OCI-LY3 (cell line): ENCODE measurements around the gene ALG2.

Experiments
- H2AFZ ChIP-seq: fragments of 200-600, 300-600 bp; shearing (Covaris generic); 2 replicates; pipeline ENCODE4 v1.6.0; 2014; ENCODE audit warnings: antibody characterized with exemption, low read depth, low read length
- H3K27ac ChIP-seq: fragments of 200-600, 300-600 bp; sonication (generic); 2 replicates; pipeline ENCODE4 v1.5.1; 2014; ENCODE audit warnings: mild to moderate bottlenecking, low read length, moderate library complexity, mixed read lengths
- H3K27me3 ChIP-seq: fragments of 200-600, 300-600 bp; sonication (generic); 2 replicates; pipeline ENCODE4 v1.6.1; 2014; ENCODE audit warnings: low read depth, low read length, mixed read lengths
- H3K36me3 ChIP-seq: fragments of 200-600, 300-600 bp; sonication (generic); replicated peaks from 2 replicates; pipeline ENCODE3; 2014; ENCODE audit warnings: low read depth, low read length, mixed read lengths
- H3K4me1 ChIP-seq: fragments of 300-600, 200-600 bp; sonication (generic); 2 replicates; pipeline ENCODE4 v1.6.1; 2014; ENCODE audit warnings: low read length, mixed read lengths
- H3K4me2 ChIP-seq: fragments of 200-600, 300-600 bp; sonication (generic); 2 replicates; pipeline ENCODE4 v1.6.1; 2014; ENCODE audit warnings: low read length, mixed read lengths
- H3K4me3 ChIP-seq: fragments of 300-600, 200-600 bp; sonication (generic); 2 replicates; pipeline ENCODE4 v1.5.1; 2014; ENCODE audit warnings: antibody characterized with exemption, mild to moderate bottlenecking, low read length, moderate library complexity
- H3K79me2 ChIP-seq: fragments of 300-600, 200-600 bp; shearing (Covaris generic); 2 replicates; pipeline ENCODE4 v1.6.1; 2014; ENCODE audit warnings: mild to moderate bottlenecking, low read length, mixed read lengths
- H3K9ac ChIP-seq: fragments of 300-600, 200-600 bp; shearing (Covaris generic); 2 replicates; pipeline ENCODE4 v1.6.0; 2014; ENCODE audit warnings: mild to moderate bottlenecking, low read length, moderate library complexity
- H3K9me3 ChIP-seq: fragments of 200-600, 300-600 bp; shearing (Covaris generic); 2 replicates; pipeline ENCODE4 v1.6.1; 2014; ENCODE audit warnings: low read length, mixed read lengths; ENCODE audit not compliant: insufficient read depth
- H4K20me1 ChIP-seq: fragments of 200-600, 300-600 bp; sonication (generic); 2 replicates; pipeline ENCODE4 v1.6.1; 2016; ENCODE audit warnings: low read length, mixed read lengths; ENCODE audit not compliant: insufficient read depth
- CTCF ChIP-seq: fragments of 200-600, 300-600 bp; sonication (generic); IDR thresholded peaks from 2 replicates; pipeline ENCODE4 v1.5.1; 2014; ENCODE audit warnings: antibody characterized with exemption, low read length, low read depth
- EZH2phosphoT487 ChIP-seq: fragments of 200-600 bp; shearing (Covaris generic); IDR thresholded peaks from 2 replicates; pipeline ENCODE4 v1.6.1; 2018; ENCODE audit warnings: antibody characterized with exemption, mixed run types, low read depth

Gene ALG2

DNA sequence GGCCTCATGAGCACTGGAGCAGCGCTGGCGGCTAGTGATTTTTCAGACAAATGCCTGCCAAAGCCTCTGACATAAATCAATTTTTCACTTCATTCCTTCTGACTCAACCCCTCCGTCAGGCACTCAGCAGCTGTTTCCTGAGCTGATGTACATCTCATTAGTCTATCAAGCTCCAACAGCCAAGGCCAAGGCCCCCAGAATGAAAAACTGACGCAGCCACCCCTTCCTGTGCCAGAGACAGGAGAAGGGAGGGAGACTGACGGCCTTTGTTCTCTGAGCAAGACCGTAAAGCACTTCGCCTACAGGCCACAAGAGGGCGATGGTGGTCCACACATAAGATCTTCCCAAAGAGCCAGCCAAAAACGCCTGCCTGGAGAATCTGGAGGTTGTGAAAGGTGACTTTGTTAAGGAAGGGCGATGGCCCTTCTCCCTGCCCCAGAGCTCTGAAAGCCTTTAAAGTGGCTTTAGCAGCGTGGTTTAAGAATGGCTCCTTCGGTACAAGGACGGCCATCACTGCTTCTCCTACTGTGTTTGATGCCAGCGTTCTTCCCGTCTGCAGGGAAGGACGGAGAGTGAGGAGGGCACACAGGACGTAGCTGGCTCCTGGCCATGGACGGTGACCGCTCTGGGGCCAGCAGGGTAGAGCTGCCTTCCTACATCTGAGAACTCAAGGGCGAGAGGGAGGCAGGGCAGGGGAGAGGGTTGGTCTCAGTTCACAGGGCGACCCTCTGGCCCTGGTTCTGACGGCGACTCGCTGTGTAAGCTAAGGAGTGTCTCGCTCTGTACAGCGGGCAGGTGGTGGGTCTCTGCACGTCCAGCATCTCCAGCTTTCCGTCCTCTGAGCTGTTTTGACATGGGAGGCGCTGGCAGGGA is 37.0 kb downstream of the ALG2 start:
- Histone ChIP-seq H3K79me2 (peaks cover 24% of the 10 kb centered on the region), H3K4me1 (peaks cover 99% of the 10 kb centered on the region), H2AFZ (no peak overlapping the region; the same call in 1 of the 2 replicates), H3K4me2 (peak overlapping the region; percentile 58), H3K27me3 (no peaks in the 10 kb centered on the region), H4K20me1 (no peaks in the 10 kb centered on the region), H3K9ac (peak overlapping the region; percentile 52), H3K36me3 (peaks cover 15% of the 10 kb centered on the region), H3K4me3 (peak overlapping the region; percentile 49), H3K9me3 (no peaks in the 10 kb centered on the region), H3K27ac (peak overlapping the region; percentile 99)
- TF ChIP-seq CTCF, result peak; percentile 94
- TF ChIP-seq EZH2phosphoT487, result no peak

DNA sequence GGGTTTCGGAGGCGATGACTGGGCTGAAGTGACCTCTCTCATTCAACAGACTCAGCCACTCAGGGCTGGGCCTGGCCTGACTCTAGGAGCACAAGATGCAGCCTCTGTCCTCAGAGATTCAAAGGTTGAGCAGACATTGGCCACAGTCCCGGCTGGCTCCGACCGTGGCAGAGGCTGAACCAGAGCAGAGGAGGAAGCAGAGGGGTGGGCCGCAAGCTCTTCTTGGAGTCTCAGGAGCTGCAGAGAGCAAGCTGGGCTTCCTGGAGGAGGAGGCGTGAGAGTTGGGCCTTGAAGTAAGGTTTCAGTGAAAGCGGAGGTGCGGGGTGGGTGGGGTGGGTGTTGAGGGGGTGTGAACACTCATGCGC is 37.6 kb downstream of the ALG2 start:
- Histone ChIP-seq H3K27ac (peak overlapping the region; percentile 99), H3K4me3 (peak overlapping the region; percentile 16), H2AFZ (no peak overlapping the region)

DNA sequence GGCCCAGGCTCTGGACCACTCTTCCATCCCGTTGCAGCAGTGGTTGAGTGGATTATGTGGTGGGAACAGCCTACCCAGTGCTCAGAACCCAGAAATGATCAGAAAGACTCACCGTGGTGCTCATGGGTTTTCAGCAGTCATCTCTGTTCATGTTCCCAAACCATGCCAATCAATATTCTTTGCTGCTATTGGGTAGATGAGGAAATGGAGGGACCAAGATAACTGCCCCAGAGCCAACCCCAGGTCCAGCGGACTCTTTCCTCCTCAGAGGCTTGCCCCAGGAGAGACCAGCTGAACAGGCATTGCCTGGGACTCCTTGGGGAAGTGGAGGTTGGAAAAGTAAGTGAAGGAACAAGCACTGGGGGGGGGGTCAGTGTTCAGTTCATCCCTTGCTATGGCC is 38.1 kb downstream of the ALG2 start:
- Histone ChIP-seq H3K79me2 (peaks cover 30% of the 10 kb centered on the region), H3K27me3 (no peaks in the 10 kb centered on the region), H4K20me1 (no peaks in the 10 kb centered on the region), H2AFZ (no peak overlapping the region), H3K4me3 (peak overlapping the region; percentile 16; the same call in 1 of the 2 replicates), H3K4me1 (peaks cover 99% of the 10 kb centered on the region), H3K9ac (peak overlapping the region; percentile 61), H3K27ac (peak overlapping the region; percentile 99), H3K36me3 (peaks cover 15% of the 10 kb centered on the region), H3K4me2 (peak overlapping the region; percentile 45), H3K9me3 (no peaks in the 10 kb centered on the region)
- no peak for TF ChIP-seq EZH2phosphoT487
- no peak for TF ChIP-seq CTCF

More for the DNA sequence above, 37.6 kb downstream of the ALG2 start:
- H3K27me3 ChIP-seq, result no peaks in the 10 kb centered on the region
- no peak for TF ChIP-seq CTCF
- no peak for TF ChIP-seq EZH2phosphoT487
- H3K4me2 ChIP-seq, result peak overlapping the region; percentile 45
- peaks cover 30% of the 10 kb centered on the region for H3K79me2 ChIP-seq
- H3K9me3 ChIP-seq, result no peaks in the 10 kb centered on the region
- no peaks in the 10 kb centered on the region for H4K20me1 ChIP-seq
- H3K9ac ChIP-seq, result peak overlapping the region; percentile 61
- H3K4me1 ChIP-seq, result peaks cover 99% of the 10 kb centered on the region
- H3K36me3 ChIP-seq, result peaks cover 15% of the 10 kb centered on the region

GRCh38 chr9:99182356-99182755 is 39.4 kb downstream of the ALG2 start:
- no peak overlapping the region for H2AFZ ChIP-seq
- peak overlapping the region; percentile 31; the same call in 1 of the 2 replicates for H3K4me3 ChIP-seq
- peak overlapping the region; percentile 99 for H3K27ac ChIP-seq
- no peaks in the 10 kb centered on the region for H4K20me1 ChIP-seq
- H3K27me3 ChIP-seq, result no peaks in the 10 kb centered on the region
- H3K79me2 ChIP-seq, result peaks cover 34% of the 10 kb centered on the region
- TF ChIP-seq CTCF (no peak), EZH2phosphoT487 (no peak)
- peaks cover 99% of the 10 kb centered on the region for H3K4me1 ChIP-seq
- H3K4me2 ChIP-seq, result peak overlapping the region; percentile 63
- no peaks in the 10 kb centered on the region for H3K9me3 ChIP-seq
- H3K9ac ChIP-seq, result peak overlapping the region; percentile 67
- H3K36me3 ChIP-seq, result peaks cover 17% of the 10 kb centered on the region
